Amygdala (tissue), 56 donors: ENCODE data around the gene POMT1.
"Not testable (repeated sequence)": the region's sequence is repeated elsewhere in the genome, so short reads cannot be mapped to it uniquely, and the experiment has no call there.

Experiments
- DNase-seq, 56 donors: peaks; one replicate each; lab custom pipeline; 2025; lab: John Stamatoyannopoulos, UW

Gene POMT1

DNA sequence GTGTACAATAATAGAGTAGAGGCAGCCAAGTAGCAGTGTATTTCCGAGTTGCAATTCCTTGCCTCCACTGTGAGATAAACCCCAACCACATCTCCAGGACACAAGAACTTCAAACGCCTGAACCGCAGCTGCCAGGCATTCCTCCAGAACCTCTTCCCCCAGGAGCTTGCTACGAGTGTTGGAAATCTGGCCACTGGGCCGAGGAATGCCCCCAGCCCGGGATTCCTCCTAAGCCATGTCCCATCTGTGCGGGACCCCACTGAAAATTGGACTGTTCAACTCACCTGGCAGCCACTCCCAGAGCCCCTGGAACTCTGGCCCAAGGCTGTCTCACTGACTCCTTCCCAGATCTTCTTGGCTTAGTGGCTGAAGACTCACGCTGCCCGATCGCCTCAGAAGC is 46.5 kb downstream of the POMT1 start:
- not testable (repeated sequence) for DNase-seq

DNA sequence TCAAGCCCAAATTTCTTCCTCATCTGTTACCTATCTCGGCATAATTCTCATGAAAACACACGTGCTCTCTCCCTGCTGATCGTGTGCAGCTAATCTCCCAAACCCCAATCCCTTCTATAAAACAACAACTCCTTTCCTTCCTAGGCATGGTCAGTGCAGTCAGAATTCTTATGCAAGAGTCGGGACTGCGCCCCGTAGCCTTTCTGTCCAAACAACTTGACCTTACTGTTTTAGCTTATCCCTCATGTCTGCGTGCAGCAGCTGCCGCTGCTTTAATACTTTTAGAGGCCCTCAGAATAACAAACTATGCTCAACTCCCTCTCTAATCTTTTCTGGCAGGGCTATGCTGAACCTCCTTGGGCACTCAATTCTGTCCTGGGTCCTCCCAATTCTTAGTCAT is 47.7 kb downstream of the POMT1 start:
- not testable (repeated sequence) for DNase-seq

DNA sequence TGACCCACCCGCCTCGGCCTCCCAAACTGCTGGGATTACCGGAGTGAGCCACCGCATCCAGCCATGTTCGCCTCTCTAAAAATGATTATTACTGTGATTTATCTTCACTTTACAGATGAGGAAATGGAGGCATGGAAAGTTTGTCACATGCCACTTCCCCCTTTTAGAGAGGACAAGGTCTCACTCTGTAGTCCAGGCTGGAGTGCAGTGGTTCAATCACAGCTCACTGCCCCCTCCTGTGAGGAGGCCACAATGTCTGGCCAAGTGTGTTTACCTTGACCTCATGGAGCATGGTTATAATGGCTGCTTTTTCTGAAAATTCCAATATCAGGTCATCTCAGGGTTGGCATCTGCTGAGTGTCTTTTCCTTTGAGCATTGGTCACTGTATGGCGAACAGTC is 49.3 kb downstream of the POMT1 start:
- DNase-seq: no peak

- DNase-seq: no peak
Observed at GRCh38 chr9:131554087-131554842, 51.5 kb downstream of the POMT1 start.

DNA sequence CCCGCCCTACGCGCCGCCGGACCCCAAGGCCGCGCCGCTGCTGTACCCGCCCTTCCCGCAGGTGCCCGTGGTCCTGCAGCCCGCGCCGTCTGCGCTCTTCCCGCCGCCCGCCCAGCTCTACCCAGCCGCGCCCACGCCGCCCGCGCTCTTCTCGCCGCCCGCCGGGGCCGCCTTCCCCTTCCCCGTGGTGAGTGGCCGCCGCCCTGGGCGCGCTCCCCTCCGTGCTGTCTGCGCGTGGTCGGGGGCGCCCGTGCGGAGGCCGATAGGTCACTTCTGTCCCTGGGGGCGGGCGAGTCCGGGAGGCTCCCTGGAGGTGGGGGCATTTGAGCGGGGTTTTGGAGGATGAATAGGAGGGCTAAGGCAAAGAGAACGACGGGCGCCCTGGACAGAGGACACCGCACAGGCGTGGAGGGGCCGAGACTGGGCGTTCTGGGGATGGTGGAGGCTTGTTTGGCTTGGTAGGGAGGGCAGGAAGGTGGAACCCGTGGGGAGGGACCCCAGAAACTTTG is 52.2 kb downstream of the POMT1 start:
- no peak for DNase-seq

- no peak for DNase-seq
Observed at GRCh38 chr9:131555841-131556673, 53.3 kb downstream of the POMT1 start.

GRCh38 chr9:131557855-131558548 is 55.3 kb downstream of the POMT1 start:
- DNase-seq: no peak

GRCh38 chr9:131559421-131560000 is 56.8 kb downstream of the POMT1 start:
- no peak for DNase-seq

- no peak for DNase-seq
Observed at GRCh38 chr9:131562032-131562959, 59.6 kb downstream of the POMT1 start.

DNA sequence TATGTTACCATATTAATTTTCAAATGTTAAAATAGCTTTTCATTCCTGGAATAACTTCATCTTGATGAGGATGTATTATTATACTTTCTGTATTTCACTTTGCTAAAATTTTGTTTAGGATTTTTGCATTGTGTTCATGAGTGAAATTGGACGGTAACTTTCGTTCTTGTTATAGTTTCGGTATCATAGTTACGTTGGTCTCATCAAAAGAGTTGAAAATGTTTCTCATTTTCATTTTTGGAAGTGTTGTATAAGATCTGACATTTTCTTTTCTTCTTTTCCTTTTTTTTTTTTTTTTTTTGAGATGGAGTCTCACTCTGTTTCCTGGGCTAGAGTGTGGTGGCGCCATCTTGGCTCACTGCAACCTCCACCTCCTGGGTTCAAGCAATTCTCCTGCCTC is 62.7 kb downstream of the POMT1 start:
- no peak for DNase-seq

- no peak for DNase-seq
Observed at GRCh38 chr9:131566158-131566557, 63.4 kb downstream of the POMT1 start.

DNA sequence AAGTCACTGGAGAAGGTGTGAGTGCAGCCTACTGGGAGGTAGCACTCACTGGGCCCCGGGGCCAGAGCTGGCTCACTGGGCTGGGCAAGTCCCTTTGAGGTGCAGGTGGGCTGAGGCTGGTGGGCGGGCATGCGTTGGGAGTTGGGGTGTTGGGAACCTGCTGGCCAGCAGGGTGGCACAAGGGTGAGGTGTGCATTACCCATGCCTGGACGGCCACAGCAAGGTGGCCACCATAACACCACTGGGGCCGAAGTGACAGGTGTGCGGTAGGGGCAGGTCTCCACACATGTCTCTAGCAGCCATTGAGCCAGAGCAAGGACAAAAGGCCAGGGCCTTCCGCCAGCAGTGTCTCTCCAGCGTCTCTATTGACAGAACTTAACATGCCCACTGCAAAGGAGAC is 65.2 kb downstream of the POMT1 start:
- DNase-seq: no peak
